ENCODE measurements around the gene LDLR. TPM values are rescaled to one million over a fixed set of nuclear protein-coding genes. Genes with fewer than 3 reads are reported as not detected.

Gene LDLR
- total RNA-seq, 1 experiment from 2014 or later = 175 TPM

DNA sequence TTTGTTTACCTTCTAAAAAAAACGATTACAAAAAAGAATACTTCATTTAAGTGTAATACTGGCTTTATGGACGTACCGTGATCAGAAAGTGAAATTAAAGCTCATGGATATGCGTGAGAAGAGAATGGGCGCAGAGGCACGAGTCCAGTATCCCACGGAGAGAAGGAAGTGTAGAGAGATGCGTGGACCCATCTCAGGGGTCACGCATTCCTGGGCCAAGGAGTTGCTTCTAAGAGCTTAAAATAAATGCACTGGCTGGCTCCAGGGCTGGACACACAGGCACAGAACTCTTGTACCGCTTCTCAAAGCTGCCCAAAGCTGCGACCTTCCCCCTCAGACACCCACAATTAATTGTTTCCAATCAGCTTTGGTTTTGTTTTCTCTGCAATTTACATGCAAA lies 75.0 kb downstream of the LDLR start:
- intact Hi-C loops (cut with micrococcal nuclease; ENCODE audit: unreplicated experiment) = no loop called here

DNA sequence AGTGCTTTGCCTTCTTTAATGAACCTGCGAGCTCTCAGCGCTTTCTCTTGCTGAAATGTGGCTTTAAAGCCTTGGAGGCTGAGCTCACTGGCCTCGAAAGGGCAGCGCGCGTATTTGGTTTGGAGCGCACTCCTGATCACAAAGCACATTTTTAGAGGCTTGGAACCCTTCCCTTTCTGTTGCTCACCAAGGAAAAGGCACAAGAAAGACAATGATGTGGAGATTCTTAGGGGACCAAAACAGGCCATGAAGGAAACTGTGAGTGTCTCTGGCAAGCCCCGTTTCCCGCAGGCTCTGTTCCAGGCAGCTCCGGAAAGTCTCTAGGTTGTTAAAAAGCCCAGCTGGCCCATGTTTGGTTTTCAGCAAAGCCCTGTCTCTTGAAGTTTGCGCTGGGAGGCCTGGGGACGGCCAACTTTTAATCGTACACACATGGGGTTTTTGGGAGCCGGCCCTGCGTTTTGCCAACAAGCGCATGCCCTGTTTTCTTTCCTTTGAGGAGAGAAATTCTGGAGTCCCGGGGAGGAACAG lies 75.7 kb downstream of the LDLR start:
- BruUV-seq (replicated peaks) = no TSS peak
- intact Hi-C loops (cut with micrococcal nuclease; ENCODE audit: unreplicated experiment) = no loop called here
- Histone ChIP-seq H3K36me3 (ENCODE audit: insufficient read depth, low read length, poor library complexity, severe bottlenecking) (peaks cover 13% of the 10 kb centered on the region), H3K27ac (ENCODE audit: low read depth, low read length, poor library complexity, severe bottlenecking) (peak overlapping the region; percentile 22), H3K9me3 (ENCODE audit: low read depth, low read length, poor library complexity, severe bottlenecking) (peaks cover 5% of the 10 kb centered on the region), H3K4me1 (ENCODE audit: insufficient read depth, low read length, poor library complexity, severe bottlenecking) (no peaks in the 10 kb centered on the region), H3K4me3 (ENCODE audit: low read depth, low read length, poor library complexity, severe bottlenecking) (no peak overlapping the region), H3K27me3 (replicated peaks; ENCODE audit: insufficient read depth, low read depth, low read length, poor library complexity) (no peaks in the 10 kb centered on the region)
- ChIA-PET POLR2A (ENCODE audit: low non-redundant PET) (no interaction called here), CTCF (no interaction called here)
- no peak for DNase-seq (ENCODE audit: low spot score)
- TF ChIP-seq EZH2 (IDR thresholded peaks at IDR 0.05; ENCODE audit: borderline replicate concordance, low read depth, low read length, poor library complexity, severe bottlenecking) (no peak), CTCF (conservative IDR thresholded peaks at IDR 0.05; ENCODE audit: low read depth, low read length) (no peak)

More for the DNA sequence above, 75.0 kb downstream of the LDLR start:
- TSS peak; percentile 80 for BruUV-seq (replicated peaks)
- Histone ChIP-seq H3K27ac (ENCODE audit: low read depth, low read length, poor library complexity, severe bottlenecking) (no peak overlapping the region), H3K36me3 (ENCODE audit: insufficient read depth, low read length, poor library complexity, severe bottlenecking) (peaks cover 10% of the 10 kb centered on the region), H3K4me1 (ENCODE audit: insufficient read depth, low read length, poor library complexity, severe bottlenecking) (no peaks in the 10 kb centered on the region), H3K4me3 (ENCODE audit: low read depth, low read length, poor library complexity, severe bottlenecking) (no peak overlapping the region), H3K27me3 (replicated peaks; ENCODE audit: insufficient read depth, low read depth, low read length, poor library complexity) (no peaks in the 10 kb centered on the region), H3K9me3 (ENCODE audit: low read depth, low read length, poor library complexity, severe bottlenecking) (peaks cover 5% of the 10 kb centered on the region)
- TF ChIP-seq CTCF (conservative IDR thresholded peaks at IDR 0.05; ENCODE audit: low read depth, low read length) (no peak), EZH2 (IDR thresholded peaks at IDR 0.05; ENCODE audit: borderline replicate concordance, low read depth, low read length, poor library complexity, severe bottlenecking) (no peak)
- POLR2A ChIA-PET (ENCODE audit: low non-redundant PET) = no interaction called here
- no peak for DNase-seq (ENCODE audit: low spot score)
- CTCF ChIA-PET = no interaction called here

DNA sequence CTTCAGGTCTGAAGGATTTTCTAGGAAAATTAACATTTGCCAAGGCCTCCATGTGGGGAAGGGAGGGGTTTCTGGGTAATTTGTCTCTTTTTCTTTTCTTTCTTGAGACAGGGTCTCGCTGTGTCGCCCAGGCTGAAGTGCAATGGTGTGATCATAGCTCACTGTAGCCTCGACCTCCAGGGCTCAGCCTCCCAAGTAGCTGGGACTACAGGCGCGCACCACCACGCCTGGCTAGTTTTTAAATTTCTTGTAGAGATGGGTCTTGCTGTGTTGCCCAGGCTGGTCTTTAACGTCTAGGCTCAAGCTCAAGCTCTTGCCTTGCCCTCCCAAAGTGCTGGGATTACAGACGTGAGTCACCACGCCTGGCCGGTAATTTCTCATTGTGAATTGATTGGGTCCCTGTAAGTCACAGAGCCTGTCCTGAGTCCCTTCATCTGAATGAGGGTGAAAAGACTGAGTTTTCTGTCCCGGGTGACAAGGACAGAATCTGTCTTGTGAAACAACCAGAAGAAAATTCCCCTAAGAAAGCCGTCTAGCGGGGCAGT lies 76.3 kb downstream of the LDLR start:
- H3K27me3 ChIP-seq (replicated peaks; ENCODE audit: insufficient read depth, low read depth, low read length, poor library complexity) = no peaks in the 10 kb centered on the region
- POLR2A ChIA-PET (ENCODE audit: low non-redundant PET) = no interaction called here
- H3K4me1 ChIP-seq (ENCODE audit: insufficient read depth, low read length, poor library complexity, severe bottlenecking) = no peaks in the 10 kb centered on the region
- CTCF ChIA-PET = no interaction called here
- no TSS peak for BruUV-seq (replicated peaks)
- H3K4me3 ChIP-seq (ENCODE audit: low read depth, low read length, poor library complexity, severe bottlenecking) = no peak overlapping the region
- no peak for DNase-seq (ENCODE audit: low spot score)
- peaks cover under 1% of the 10 kb centered on the region for H3K9me3 ChIP-seq (ENCODE audit: low read depth, low read length, poor library complexity, severe bottlenecking)
- peak overlapping the region; percentile 22 for H3K27ac ChIP-seq (ENCODE audit: low read depth, low read length, poor library complexity, severe bottlenecking)
- TF ChIP-seq EZH2 (IDR thresholded peaks at IDR 0.05; ENCODE audit: borderline replicate concordance, low read depth, low read length, poor library complexity, severe bottlenecking) = no peak
- no peak for TF ChIP-seq CTCF (conservative IDR thresholded peaks at IDR 0.05; ENCODE audit: low read depth, low read length)
- intact Hi-C loops (cut with micrococcal nuclease; ENCODE audit: unreplicated experiment) = no loop called here
- peaks cover 19% of the 10 kb centered on the region for H3K36me3 ChIP-seq (ENCODE audit: insufficient read depth, low read length, poor library complexity, severe bottlenecking)

All from A673 (cell line).